K562 (cell line): ENCODE measurements around the gene DIP2A. TPM values are rescaled to one million over a fixed set of nuclear protein-coding genes. Genes with fewer than 3 reads are reported as not detected.
A peak's percentile ranks its signal among the peaks of the same experiment; 100 is the strongest.

Source experiments
- ATAC-seq: fragments of 200-7000 bp; cut with Tn5 transposase; 3 replicates; pipeline ENCODE4 v1.9.1; 2020; ENCODE audit warnings: moderate library complexity
- BruUV-seq: library from RNA; stranded (reverse); fragments of 400-500 nt; replicated peaks from 2 replicates; lab custom pipeline; 2021; lab: Mats Ljungman, UMichigan
- CTCF ChIA-PET: fragments of 300-600 bp; formaldehyde crosslinking; extraction: SDS; loops from one replicate; lab custom pipeline; 2021; ENCODE audit warnings: low intra/inter-chr PET ratio; lab: Yijun Ruan, JAX
- POLR2A ChIA-PET: fragments of 300-600, 350-650 bp; sonication (Branson Sonifier 250); formaldehyde crosslinking; extraction: SDS; loops from one replicate; lab custom pipeline; 2021; ENCODE audit warnings: antibody characterized with exemption, inconsistent platforms; lab: Yijun Ruan, JAX
- DNase-seq, 4 experiments: peaks; one replicate each; pipeline versions ENCODE4 v3.0.0 to v3.0.0-alpha.2; 2011 to 2018; ENCODE audit warnings: low spot score in 3 of 4, mixed read lengths in 3 of 4; ENCODE audit errors: extremely low read depth in 1 of 4
- FAIRE-seq: peaks from 2 replicates; lab custom pipeline; 2011; peaks lifted over from hg19 to GRCh38; lab: Jason Lieb, UNC
- H2AFZ ChIP-seq: 2 replicates; pipeline ENCODE4 v1.6.0; 2011; ENCODE audit warnings: low read depth, low read length, control low read depth, inconsistent platforms
- H3K27ac ChIP-seq: fragments of 200-600 bp; 3 replicates; pipeline ENCODE4 v1.8.0; 2011; ENCODE audit warnings: low read depth, mild to moderate bottlenecking, control low read depth, inconsistent platforms, low read length, moderate library complexity, mixed read lengths; ENCODE audit errors: extremely low read depth
- H3K27me3 ChIP-seq, 2 experiments: fragments of 300-600 bp in 1 of 2; 2 replicates in 1 of 2; 3 replicates in 1 of 2; pipeline versions ENCODE4 v1.6.0 to v1.8.0; 2011; ENCODE audit warnings: inconsistent platforms in 2 of 2, low read length in 2 of 2, mild to moderate bottlenecking in 1 of 2, mixed read lengths in 1 of 2, moderate library complexity in 1 of 2; ENCODE audit not compliant: control insufficient read depth in 2 of 2, insufficient read depth in 2 of 2
- H3K36me3 ChIP-seq: fragments of 300-600 bp; 3 replicates; pipeline ENCODE4 v1.8.0; 2011; ENCODE audit warnings: mild to moderate bottlenecking, low read length, inconsistent platforms; ENCODE audit not compliant: control insufficient read depth, insufficient read depth
- H3K4me1 ChIP-seq, 2 experiments: fragments of 200-600 bp in 1 of 2; replicated peaks in 1 of 2; 2 replicates in 1 of 2; 3 replicates in 1 of 2; pipeline versions ENCODE4 v1.5.1 to v1.8.0; 2011; ENCODE audit warnings: inconsistent platforms in 2 of 2, low read length in 2 of 2, mild to moderate bottlenecking in 1 of 2, mixed read lengths in 1 of 2, moderate library complexity in 1 of 2; ENCODE audit not compliant: control insufficient read depth in 2 of 2, insufficient read depth in 2 of 2
- H3K4me2 ChIP-seq: 2 replicates; pipeline ENCODE4 v1.6.1; 2011; ENCODE audit warnings: low read length, control low read depth, inconsistent platforms, mixed read lengths; ENCODE audit not compliant: insufficient read depth
- H3K4me3 ChIP-seq: fragments of 200-600 bp; sonication (generic), shearing (Covaris generic); 2 replicates; pipeline ENCODE4 v1.5.1; 2016; ENCODE audit warnings: control low read depth, inconsistent platforms
- H3K79me2 ChIP-seq: fragments of 200-600 bp; 3 replicates; pipeline ENCODE4 v1.8.0; 2011; ENCODE audit warnings: low read length, inconsistent platforms; ENCODE audit not compliant: control insufficient read depth, insufficient read depth
- H3K9ac ChIP-seq, 2 experiments: 2 replicates each; pipeline versions ENCODE4 v1.6.0 to v1.6.1; 2011; ENCODE audit warnings: low read depth in 2 of 2, low read length in 2 of 2, control low read depth in 1 of 2, inconsistent platforms in 1 of 2, mild to moderate bottlenecking in 1 of 2, mixed read lengths in 1 of 2; ENCODE audit not compliant: insufficient read depth in 1 of 2
- H3K9me1 ChIP-seq: one replicate; pipeline ENCODE4 v1.6.0; 2011; ENCODE audit warnings: inconsistent platforms, mild to moderate bottlenecking, low read length, moderate library complexity; ENCODE audit not compliant: control insufficient read depth, insufficient read depth
- H3K9me3 ChIP-seq: replicated peaks from 2 replicates; pipeline ENCODE4 v1.5.1; 2011; ENCODE audit warnings: low read depth, low read length, inconsistent platforms; ENCODE audit not compliant: control insufficient read depth, insufficient read depth
- H4K20me1 ChIP-seq: replicated peaks from 2 replicates; pipeline ENCODE4 v1.6.1; 2011; ENCODE audit warnings: low read length, inconsistent platforms, mixed read lengths; ENCODE audit not compliant: control insufficient read depth, insufficient read depth
- IFI16 ChIP-seq: fragments of 250-450 bp; sonication (Bioruptor Pico); IDR thresholded peaks from 2 replicates; pipeline ENCODE4 v2.1.2; 2022; ENCODE audit warnings: mild to moderate bottlenecking, inconsistent platforms
- ZFX ChIP-seq: sonication (generic); formaldehyde crosslinking; IDR thresholded peaks from 2 replicates; pipeline ENCODE4 v1.8.0; 2022; ENCODE audit warnings: mild to moderate bottlenecking, missing genetic modification reagents, moderate library complexity
- WGBS: fragments of 100-300 bp; shearing (Covaris generic); methylation state at CpG from one replicate; pipeline ENCODE4 v1.1.6; 2016; ENCODE audit warnings: low coverage, mixed read lengths; ENCODE audit not compliant: insufficient coverage; ENCODE audit errors: missing lambda C conversion rate; 5-methylcytosine and 5-hydroxymethylcytosine counted together
- in situ Hi-C: fragments of 300-500 bp; cut with MboI; formaldehyde crosslinking; loops from 4 replicates; pipeline ENCODE4 v1.15.0; 2018; ENCODE audit warnings: inconsistent platforms, mixed read lengths
- intact Hi-C: fragments of 100-400 bp; cut with micrococcal nuclease; formaldehyde crosslinking; loops from 2 replicates; pipeline ENCODE4 v1.14.2; 2022
- polyA plus RNA-seq, 8 experiments: library from polyadenylated mRNA; depleted of rRNA in 4 of 8; stranded (reverse) in 5 of 8; unstranded in 3 of 8; fragments of >200 nt; fragmentation: Nextera tagmentation in 2 of 8; fragmentation: Illumina TruSeq in 1 of 8; extraction: Ambion mirVana in 2 of 8; extraction: Trizol in 1 of 8; gene quantifications; 2 replicates each; pipeline versions ENCODE4 v1.2.1 to v1.2.3, GENCODE V29; 2011 to 2014; ENCODE audit warnings: inconsistent platforms in 1 of 8, missing spikeins in 1 of 8
- total RNA-seq, 7 experiments: library from RNA; depleted of rRNA in 6 of 7; stranded (reverse); fragments of >200 nt in 6 of 7; fragmentation: Illumina TruSeq in 2 of 7; extraction: Trizol in 2 of 7; gene quantifications; 2 replicates each; pipeline versions ENCODE4 v1.2.1 to v1.2.3, GENCODE V29; 2011 to 2021; ENCODE audit warnings: low replicate concordance in 1 of 7
- TF ChIP-seq, protein P1 (sequence below): sonication (generic); formaldehyde crosslinking; IDR thresholded peaks from 2 replicates; pipeline ENCODE4 v1.8.1; 2023; ENCODE audit warnings: mild to moderate bottlenecking, missing genetic modification reagents
- TF ChIP-seq, protein P2 (sequence below): fragments of 250-450 bp; sonication (Bioruptor Pico); IDR thresholded peaks from 2 replicates; pipeline ENCODE4 v1.8.0; 2021; ENCODE audit warnings: borderline replicate concordance, mild to moderate bottlenecking, moderate library complexity; ENCODE audit not compliant: poor library complexity, severe bottlenecking
- TF ChIP-seq, protein P3 (sequence below), 2 experiments: fragments of 450-650 bp in 1 of 2; sonication (generic) in 1 of 2; formaldehyde crosslinking in 1 of 2; IDR thresholded peaks; 2 replicates each; pipeline versions ENCODE4 v1.7.1 to v1.9.0; 2016 to 2022; ENCODE audit warnings: inconsistent platforms in 1 of 2, mild to moderate bottlenecking in 1 of 2, missing genetic modification reagents in 1 of 2
- TF ChIP-seq, protein P4 (sequence below): fragments of 450-650 bp; conservative IDR thresholded peaks from 2 replicates; pipeline ENCODE4 v1.6.1; 2016; ENCODE audit warnings: missing genetic modification characterization, low read depth, mild to moderate bottlenecking, missing compliant biosample characterization, moderate library complexity

DIP2A gene
- total and polyA plus RNA-seq, 9 of the 15 experiments (the other 6 are each of a cell fraction or from before 2014, with no cell fraction given) = 4.3 to 34.5 (median 20.3) TPM

DNA sequence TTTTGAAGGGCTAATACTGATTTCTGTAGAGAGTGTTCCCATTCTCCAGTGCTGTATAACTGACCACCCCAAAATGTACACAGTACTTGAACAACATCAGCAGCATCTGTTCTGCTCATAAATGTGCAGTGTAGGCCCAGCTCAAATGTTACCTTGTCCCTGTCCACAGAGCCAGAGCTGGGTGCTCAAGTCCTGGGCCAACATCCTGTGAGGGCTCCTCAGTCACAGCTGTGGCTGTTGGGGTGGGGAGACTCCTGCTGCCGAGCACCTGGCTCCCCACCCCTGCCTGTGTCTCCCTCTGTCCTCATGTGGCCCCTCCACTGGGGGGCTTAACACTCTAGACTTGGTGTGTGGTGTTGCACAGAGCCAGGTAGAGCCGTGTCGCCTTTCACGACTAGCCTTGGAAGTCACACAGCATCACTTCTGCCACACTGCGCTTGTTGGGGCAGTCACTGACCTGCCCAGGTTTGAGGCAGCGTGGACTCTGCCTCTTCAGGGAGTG, 30.5 kb downstream of the DIP2A start:
- DNase-seq = no peak
- Histone ChIP-seq H2AFZ (no peak overlapping the region), H3K36me3 (peaks cover 49% of the 10 kb centered on the region; the same call in 1 of the 3 replicates), H3K9me1 (no peaks in the 10 kb centered on the region), H3K4me3 (no peak overlapping the region), H3K4me1 (peaks cover 0 to 4% of the 10 kb centered on the region in 2 experiments; a peak in 2 of 5 replicates), H3K27ac (no peak overlapping the region), H4K20me1 (no peaks in the 10 kb centered on the region), H3K9me3 (no peaks in the 10 kb centered on the region), H3K4me2 (no peak overlapping the region), H3K79me2 (no peaks in the 10 kb centered on the region; the same call in 2 of the 3 replicates), H3K27me3 (no peaks in the 10 kb centered on the region), H3K9ac (peak overlapping the region in 1 of 2 experiments; percentile 57; a peak in 2 of 4 replicates)
- in situ Hi-C loops = no loop called here
- WGBS = 80% methylated on average over 6 of the region's 6 CpGs
- POLR2A ChIA-PET = interaction anchor here (0.7 to 3.0 kb wide), 4 partner anchors 9 to 22 kb away, joined by 3 to 17 read pairs (median 5); no protein-coding TSS in a partner anchor
- CTCF ChIA-PET = no interaction called here
- peak; percentile 32; the same call in 2 of the 3 replicates for ATAC-seq
- no TSS peak for BruUV-seq
- no peak for FAIRE-seq
- intact Hi-C loops = no loop called here
- TF ChIP-seq, protein P1, sequence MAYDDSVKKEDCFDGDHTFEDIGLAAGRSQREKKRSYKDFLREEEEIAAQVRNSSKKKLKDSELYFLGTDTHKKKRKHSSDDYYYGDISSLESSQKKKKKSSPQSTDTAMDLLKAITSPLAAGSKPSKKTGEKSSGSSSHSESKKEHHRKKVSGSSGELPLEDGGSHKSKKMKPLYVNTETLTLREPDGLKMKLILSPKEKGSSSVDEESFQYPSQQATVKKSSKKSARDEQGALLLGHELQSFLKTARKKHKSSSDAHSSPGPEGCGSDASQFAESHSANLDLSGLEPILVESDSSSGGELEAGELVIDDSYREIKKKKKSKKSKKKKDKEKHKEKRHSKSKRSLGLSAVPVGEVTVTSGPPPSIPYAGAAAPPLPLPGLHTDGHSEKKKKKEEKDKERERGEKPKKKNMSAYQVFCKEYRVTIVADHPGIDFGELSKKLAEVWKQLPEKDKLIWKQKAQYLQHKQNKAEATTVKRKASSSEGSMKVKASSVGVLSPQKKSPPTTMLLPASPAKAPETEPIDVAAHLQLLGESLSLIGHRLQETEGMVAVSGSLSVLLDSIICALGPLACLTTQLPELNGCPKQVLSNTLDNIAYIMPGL (CRISPR knock-in tag) = no peak
- TF ChIP-seq, protein P2, sequence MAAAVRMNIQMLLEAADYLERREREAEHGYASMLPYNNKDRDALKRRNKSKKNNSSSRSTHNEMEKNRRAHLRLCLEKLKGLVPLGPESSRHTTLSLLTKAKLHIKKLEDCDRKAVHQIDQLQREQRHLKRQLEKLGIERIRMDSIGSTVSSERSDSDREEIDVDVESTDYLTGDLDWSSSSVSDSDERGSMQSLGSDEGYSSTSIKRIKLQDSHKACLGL = no peak
- no peak for TF ChIP-seq IFI16
- no peak for TF ChIP-seq ZFX (CRISPR knock-in tag)
- TF ChIP-seq, protein P3, sequence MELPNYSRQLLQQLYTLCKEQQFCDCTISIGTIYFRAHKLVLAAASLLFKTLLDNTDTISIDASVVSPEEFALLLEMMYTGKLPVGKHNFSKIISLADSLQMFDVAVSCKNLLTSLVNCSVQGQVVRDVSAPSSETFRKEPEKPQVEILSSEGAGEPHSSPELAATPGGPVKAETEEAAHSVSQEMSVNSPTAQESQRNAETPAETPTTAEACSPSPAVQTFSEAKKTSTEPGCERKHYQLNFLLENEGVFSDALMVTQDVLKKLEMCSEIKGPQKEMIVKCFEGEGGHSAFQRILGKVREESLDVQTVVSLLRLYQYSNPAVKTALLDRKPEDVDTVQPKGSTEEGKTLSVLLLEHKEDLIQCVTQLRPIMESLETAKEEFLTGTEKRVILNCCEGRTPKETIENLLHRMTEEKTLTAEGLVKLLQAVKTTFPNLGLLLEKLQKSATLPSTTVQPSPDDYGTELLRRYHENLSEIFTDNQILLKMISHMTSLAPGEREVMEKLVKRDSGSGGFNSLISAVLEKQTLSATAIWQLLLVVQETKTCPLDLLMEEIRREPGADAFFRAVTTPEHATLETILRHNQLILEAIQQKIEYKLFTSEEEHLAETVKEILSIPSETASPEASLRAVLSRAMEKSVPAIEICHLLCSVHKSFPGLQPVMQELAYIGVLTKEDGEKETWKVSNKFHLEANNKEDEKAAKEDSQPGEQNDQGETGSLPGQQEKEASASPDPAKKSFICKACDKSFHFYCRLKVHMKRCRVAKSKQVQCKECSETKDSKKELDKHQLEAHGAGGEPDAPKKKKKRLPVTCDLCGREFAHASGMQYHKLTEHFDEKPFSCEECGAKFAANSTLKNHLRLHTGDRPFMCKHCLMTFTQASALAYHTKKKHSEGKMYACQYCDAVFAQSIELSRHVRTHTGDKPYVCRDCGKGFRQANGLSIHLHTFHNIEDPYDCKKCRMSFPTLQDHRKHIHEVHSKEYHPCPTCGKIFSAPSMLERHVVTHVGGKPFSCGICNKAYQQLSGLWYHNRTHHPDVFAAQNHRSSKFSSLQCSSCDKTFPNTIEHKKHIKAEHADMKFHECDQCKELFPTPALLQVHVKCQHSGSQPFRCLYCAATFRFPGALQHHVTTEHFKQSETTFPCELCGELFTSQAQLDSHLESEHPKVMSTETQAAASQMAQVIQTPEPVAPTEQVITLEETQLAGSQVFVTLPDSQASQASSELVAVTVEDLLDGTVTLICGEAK (IDR thresholded peaks at IDR 0.05) = no peak
- TF ChIP-seq, protein P3 (CRISPR knock-in tag; IDR thresholded peaks at IDR 0.05) = no peak
- TF ChIP-seq, protein P4, sequence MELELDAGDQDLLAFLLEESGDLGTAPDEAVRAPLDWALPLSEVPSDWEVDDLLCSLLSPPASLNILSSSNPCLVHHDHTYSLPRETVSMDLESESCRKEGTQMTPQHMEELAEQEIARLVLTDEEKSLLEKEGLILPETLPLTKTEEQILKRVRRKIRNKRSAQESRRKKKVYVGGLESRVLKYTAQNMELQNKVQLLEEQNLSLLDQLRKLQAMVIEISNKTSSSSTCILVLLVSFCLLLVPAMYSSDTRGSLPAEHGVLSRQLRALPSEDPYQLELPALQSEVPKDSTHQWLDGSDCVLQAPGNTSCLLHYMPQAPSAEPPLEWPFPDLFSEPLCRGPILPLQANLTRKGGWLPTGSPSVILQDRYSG (tag) = no peak
